Prostate gland (tissue), 2 donors: ENCODE measurements around the gene OPTC.

Experiments
- CTCF ChIP-seq, 4 experiments: fragments of 200-600 bp in 2 of 4; fragments of 450-650 bp in 2 of 4; sonication (generic) in 2 of 4; IDR thresholded peaks; 1 replicate in 3 of 4; 2 replicates in 1 of 4; pipeline ENCODE4 v1.5.1; 2016 to 2019; ENCODE audit warnings: antibody characterized with exemption in 4 of 4, mild to moderate bottlenecking in 2 of 4, moderate library complexity in 2 of 4
- POLR2A ChIP-seq: fragments of 450-650 bp; IDR thresholded peaks from one replicate; pipeline ENCODE4 v1.6.1; 2016; ENCODE audit warnings: antibody characterized with exemption, mild to moderate bottlenecking
- POLR2AphosphoS5 ChIP-seq: sonication (generic); formaldehyde crosslinking; IDR thresholded peaks from one replicate; pipeline ENCODE4 v1.6.1; 2017; ENCODE audit warnings: antibody characterized with exemption

GRCh38 chr1:203534012-203534411 is 40.1 kb downstream of the OPTC start:
- TF ChIP-seq CTCF (IDR thresholded peaks at IDR 0.05) (no peak), POLR2A (no peak), POLR2AphosphoS5 (no peak)
